H1 (cell line): ENCODE measurements around the gene UBAC1. TPM values are rescaled to one million over a fixed set of nuclear protein-coding genes. Genes with fewer than 3 reads are reported as not detected.

Experiments used
- CHD1 ChIP-seq: IDR thresholded peaks from 2 replicates; pipeline ENCODE4 v1.6.1; 2012; ENCODE audit warnings: low read depth, low read length, improper control_type of control experiment
- HDAC2 ChIP-seq, 2 experiments: fragments of 300-600 bp in 1 of 2; sonication (generic) in 1 of 2; IDR thresholded peaks; 2 replicates each; pipeline ENCODE4 v1.6.1; 2011 to 2012; ENCODE audit warnings: low read depth in 2 of 2, low read length in 2 of 2, mild to moderate bottlenecking in 2 of 2, moderate library complexity in 2 of 2, borderline replicate concordance in 1 of 2, inconsistent platforms in 1 of 2
- JUN ChIP-seq: IDR thresholded peaks from 2 replicates; pipeline ENCODE4 v1.6.1; 2011; ENCODE audit warnings: low read depth, mild to moderate bottlenecking, improper control_type of control experiment, low read length
- JUND ChIP-seq: IDR thresholded peaks from 2 replicates; pipeline ENCODE4 v1.6.1; 2011; ENCODE audit warnings: mild to moderate bottlenecking, improper control_type of control experiment, low read length
- KDM4A ChIP-seq: IDR thresholded peaks from one replicate; pipeline ENCODE4 v1.7.1; 2012; ENCODE audit warnings: low read depth, mild to moderate bottlenecking, moderate library complexity, low read length, inconsistent platforms; ENCODE audit not compliant: severe bottlenecking
- SIN3A ChIP-seq, 2 experiments: IDR thresholded peaks in 1 of 2; conservative IDR thresholded peaks in 1 of 2; 2 replicates each; pipeline ENCODE4 v1.6.1; 2011 to 2012; ENCODE audit warnings: low read length in 2 of 2, improper control_type of control experiment in 1 of 2, low read depth in 1 of 2, mild to moderate bottlenecking in 1 of 2
- TEAD4 ChIP-seq: IDR thresholded peaks from 2 replicates; pipeline ENCODE4 v1.6.1; 2012; ENCODE audit warnings: low read depth, low read length, inconsistent platforms, mixed read lengths
- polyA plus RNA-seq, 7 experiments: library from polyadenylated mRNA; depleted of rRNA in 3 of 7; stranded (reverse) in 5 of 7; unstranded in 2 of 7; fragments of >200 nt in 5 of 7; fragments of 200-250 nt in 2 of 7; gene quantifications; 1 replicate in 5 of 7; 2 replicates in 1 of 7; 4 replicates in 1 of 7; pipeline versions ENCODE4 v1.2.1 to v1.2.3, GENCODE V29; 2011 to 2013; ENCODE audit warnings: missing spikeins in 2 of 7, mixed read lengths in 2 of 7
- total RNA-seq: library from RNA; stranded (reverse); fragmentation: NEBNext Ultra II Directional; extraction: Animal tissue kit (Norgen Biotek cat#: 25700); gene quantifications from 2 replicates; pipeline ENCODE4 v1.2.1, GENCODE V29; 2021
- TF ChIP-seq, protein P1 (sequence below): fragments of 300-600 bp; sonication (generic); IDR thresholded peaks from 2 replicates; pipeline ENCODE4 v1.7.1; 2012; ENCODE audit warnings: low read length, moderate library complexity, mild to moderate bottlenecking, inconsistent platforms; ENCODE audit not compliant: insufficient replicate concordance

Gene UBAC1
- total and polyA plus RNA-seq, 2 of the 8 experiments (the other 6 are each of a cell fraction or from before 2014, with no cell fraction given), result 59.3 to 85.2 TPM

DNA sequence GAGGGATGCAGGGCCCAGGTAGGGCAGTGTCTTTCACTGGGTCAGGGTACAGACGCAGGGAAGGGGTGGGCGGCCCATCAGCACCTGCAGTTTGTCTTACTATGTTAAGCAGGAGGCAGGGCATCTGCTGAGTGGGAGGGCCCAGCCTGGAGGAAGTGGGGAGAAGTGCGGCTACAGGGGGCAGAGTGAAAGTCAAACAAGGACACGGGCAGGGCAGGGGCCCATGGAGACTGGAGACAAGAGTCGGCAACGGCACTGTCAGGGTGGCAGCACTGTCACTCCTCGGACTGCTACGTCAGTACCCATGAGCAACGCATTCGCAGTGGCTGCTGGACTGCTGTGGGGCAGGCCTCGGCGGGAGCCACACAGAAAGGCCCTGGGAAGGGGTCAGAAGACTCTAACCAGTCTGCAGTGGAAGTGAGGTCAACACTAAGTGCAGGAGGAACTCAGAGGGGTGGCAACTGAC lies 73.6 kb downstream of the UBAC1 start (continued):
- TF ChIP-seq, protein P1, sequence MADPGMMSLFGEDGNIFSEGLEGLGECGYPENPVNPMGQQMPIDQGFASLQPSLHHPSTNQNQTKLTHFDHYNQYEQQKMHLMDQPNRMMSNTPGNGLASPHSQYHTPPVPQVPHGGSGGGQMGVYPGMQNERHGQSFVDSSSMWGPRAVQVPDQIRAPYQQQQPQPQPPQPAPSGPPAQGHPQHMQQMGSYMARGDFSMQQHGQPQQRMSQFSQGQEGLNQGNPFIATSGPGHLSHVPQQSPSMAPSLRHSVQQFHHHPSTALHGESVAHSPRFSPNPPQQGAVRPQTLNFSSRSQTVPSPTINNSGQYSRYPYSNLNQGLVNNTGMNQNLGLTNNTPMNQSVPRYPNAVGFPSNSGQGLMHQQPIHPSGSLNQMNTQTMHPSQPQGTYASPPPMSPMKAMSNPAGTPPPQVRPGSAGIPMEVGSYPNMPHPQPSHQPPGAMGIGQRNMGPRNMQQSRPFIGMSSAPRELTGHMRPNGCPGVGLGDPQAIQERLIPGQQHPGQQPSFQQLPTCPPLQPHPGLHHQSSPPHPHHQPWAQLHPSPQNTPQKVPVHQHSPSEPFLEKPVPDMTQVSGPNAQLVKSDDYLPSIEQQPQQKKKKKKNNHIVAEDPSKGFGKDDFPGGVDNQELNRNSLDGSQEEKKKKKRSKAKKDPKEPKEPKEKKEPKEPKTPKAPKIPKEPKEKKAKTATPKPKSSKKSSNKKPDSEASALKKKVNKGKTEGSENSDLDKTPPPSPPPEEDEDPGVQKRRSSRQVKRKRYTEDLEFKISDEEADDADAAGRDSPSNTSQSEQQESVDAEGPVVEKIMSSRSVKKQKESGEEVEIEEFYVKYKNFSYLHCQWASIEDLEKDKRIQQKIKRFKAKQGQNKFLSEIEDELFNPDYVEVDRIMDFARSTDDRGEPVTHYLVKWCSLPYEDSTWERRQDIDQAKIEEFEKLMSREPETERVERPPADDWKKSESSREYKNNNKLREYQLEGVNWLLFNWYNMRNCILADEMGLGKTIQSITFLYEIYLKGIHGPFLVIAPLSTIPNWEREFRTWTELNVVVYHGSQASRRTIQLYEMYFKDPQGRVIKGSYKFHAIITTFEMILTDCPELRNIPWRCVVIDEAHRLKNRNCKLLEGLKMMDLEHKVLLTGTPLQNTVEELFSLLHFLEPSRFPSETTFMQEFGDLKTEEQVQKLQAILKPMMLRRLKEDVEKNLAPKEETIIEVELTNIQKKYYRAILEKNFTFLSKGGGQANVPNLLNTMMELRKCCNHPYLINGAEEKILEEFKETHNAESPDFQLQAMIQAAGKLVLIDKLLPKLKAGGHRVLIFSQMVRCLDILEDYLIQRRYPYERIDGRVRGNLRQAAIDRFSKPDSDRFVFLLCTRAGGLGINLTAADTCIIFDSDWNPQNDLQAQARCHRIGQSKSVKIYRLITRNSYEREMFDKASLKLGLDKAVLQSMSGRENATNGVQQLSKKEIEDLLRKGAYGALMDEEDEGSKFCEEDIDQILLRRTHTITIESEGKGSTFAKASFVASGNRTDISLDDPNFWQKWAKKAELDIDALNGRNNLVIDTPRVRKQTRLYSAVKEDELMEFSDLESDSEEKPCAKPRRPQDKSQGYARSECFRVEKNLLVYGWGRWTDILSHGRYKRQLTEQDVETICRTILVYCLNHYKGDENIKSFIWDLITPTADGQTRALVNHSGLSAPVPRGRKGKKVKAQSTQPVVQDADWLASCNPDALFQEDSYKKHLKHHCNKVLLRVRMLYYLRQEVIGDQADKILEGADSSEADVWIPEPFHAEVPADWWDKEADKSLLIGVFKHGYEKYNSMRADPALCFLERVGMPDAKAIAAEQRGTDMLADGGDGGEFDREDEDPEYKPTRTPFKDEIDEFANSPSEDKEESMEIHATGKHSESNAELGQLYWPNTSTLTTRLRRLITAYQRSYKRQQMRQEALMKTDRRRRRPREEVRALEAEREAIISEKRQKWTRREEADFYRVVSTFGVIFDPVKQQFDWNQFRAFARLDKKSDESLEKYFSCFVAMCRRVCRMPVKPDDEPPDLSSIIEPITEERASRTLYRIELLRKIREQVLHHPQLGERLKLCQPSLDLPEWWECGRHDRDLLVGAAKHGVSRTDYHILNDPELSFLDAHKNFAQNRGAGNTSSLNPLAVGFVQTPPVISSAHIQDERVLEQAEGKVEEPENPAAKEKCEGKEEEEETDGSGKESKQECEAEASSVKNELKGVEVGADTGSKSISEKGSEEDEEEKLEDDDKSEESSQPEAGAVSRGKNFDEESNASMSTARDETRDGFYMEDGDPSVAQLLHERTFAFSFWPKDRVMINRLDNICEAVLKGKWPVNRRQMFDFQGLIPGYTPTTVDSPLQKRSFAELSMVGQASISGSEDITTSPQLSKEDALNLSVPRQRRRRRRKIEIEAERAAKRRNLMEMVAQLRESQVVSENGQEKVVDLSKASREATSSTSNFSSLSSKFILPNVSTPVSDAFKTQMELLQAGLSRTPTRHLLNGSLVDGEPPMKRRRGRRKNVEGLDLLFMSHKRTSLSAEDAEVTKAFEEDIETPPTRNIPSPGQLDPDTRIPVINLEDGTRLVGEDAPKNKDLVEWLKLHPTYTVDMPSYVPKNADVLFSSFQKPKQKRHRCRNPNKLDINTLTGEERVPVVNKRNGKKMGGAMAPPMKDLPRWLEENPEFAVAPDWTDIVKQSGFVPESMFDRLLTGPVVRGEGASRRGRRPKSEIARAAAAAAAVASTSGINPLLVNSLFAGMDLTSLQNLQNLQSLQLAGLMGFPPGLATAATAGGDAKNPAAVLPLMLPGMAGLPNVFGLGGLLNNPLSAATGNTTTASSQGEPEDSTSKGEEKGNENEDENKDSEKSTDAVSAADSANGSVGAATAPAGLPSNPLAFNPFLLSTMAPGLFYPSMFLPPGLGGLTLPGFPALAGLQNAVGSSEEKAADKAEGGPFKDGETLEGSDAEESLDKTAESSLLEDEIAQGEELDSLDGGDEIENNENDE, result no peak
- TF ChIP-seq SIN3A (conservative IDR thresholded peaks at IDR 0.05 in 1 of 2, IDR thresholded peaks at IDR 0.05 in 1 of 2; ENCODE audit: low read depth in 1 of 2, low read length in 2 of 2) (no peak), HDAC2 (IDR thresholded peaks at IDR 0.05; ENCODE audit: borderline replicate concordance in 1 of 2, low read depth in 2 of 2, low read length in 2 of 2) (no peak), CHD1 (no peak), JUN (no peak), JUND (no peak), TEAD4 (no peak), KDM4A (no peak)
